GM19099 (cell line): ENCODE measurements around the gene OSBPL3.

Experiments used
- POLR2A ChIP-seq: IDR thresholded peaks from 3 replicates; pipeline ENCODE4 v1.6.1; 2011; ENCODE audit warnings: low read depth; ENCODE audit not compliant: insufficient read length; ENCODE audit errors: extremely low read depth

OSBPL3 gene

DNA sequence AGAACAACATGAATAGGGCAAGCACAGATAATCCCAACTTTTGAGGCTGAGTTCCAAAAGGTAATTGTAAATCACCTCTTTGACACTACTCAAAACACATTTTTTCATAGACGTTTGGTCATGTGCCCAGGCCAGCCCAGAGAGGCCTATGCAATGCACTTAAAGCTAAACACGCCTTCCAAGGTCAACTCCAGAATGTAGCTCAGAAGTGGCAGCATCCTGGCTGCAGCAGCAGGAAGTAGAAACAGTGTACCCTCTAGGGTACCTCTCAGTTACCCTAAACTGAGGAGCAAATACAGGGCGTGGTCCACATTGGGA, 58.7 kb downstream of the OSBPL3 start:
- no peak for TF ChIP-seq POLR2A

DNA sequence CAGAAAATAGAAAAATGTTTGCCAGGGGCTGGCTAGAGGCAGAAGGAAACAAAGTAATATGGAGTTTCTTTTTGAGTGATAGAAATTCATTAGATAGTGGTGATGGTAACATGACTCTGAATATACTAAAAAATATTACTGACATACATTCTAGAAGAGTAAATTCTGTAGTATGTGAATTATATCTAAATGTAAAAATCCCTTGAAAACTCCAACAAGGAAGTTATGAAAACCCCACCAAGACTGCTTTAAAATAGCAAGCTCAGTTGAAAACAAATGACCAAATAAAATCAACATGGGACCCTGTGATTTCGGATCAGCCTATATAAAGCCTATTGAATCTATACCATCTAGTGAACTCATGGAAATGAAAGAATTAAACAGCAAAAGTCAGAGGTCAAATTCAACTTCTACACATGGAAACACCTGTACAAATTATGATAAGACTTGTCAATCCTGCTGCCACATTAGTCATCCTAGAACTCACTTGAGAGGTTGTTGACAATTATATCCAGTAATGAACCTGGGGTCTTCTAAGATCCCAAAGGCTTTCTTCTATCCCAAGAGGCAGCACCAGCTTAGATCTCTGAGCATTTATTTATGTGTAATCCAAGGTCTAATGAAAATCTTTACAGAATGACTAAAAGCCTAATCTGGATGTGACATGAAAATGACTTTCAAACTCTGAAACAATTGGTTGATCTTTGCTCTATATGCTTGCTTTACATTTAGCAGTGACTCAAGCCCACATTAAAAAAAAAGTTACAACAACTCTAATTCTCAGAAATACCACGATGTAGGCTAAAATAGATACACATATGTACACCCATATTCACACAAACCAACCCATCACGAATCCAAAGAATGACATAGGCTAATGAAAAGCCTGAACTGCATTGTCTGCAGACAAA, 59.3 kb downstream of the OSBPL3 start:
- TF ChIP-seq POLR2A, result no peak

DNA sequence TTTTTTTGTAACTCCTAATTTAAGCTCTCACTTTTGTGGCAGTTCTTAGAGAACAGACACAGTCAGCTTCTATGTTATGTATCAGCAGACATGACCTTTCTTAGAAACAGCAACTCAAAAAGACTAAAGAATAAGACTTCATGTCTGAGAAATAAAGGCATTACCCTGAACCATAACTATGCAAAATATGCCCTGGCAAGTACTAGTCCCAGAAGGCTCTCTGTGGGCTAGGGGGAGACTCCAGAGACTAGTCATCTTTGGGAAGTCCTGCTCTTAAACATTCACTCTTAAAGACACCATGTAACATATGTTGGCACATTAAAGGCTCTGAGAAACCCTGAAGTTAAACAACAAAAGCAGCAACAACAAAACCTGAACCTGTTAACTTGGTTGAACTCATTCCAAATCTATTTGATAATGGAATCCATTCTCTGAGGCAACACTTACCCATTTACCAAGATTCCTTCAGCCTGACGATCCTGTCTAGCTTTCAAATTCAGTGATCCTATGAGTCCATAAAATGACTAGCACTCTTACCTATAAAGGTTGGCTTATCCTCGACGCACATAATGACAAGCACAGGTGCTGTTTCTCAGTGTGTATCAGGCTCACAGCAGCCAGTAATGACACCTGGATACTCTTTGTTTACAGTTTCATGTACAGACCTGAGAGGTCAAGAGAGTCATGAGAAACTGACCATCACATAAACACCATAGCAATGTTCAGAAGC, 62.3 kb downstream of the OSBPL3 start:
- no peak for TF ChIP-seq POLR2A

DNA sequence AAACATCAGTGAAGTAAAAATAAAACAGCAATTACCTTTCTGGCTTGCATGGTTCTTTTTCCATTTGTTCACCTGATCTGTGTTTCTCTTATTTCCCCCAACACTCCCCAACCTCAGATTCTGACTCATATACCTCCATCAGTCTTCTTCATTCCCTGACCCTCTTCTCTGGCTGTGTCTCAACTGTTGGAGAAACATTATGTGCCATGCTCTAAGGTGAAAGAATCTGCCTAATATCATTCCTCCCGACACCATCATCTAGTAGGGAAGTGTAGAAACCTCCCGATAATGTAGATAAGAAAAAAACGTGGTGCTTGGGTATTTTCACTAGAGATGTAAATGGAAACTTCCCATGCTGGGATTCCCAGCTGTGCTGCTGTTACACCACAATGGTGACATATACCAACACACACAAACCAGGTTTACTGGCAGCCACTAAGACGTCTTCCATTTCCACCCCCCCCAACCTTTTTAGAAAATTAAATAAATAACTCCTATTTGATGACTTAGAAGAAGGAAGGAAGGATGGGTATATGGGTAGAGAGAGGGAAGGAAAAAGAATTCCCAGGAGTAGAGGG, 63.4 kb downstream of the OSBPL3 start:
- TF ChIP-seq POLR2A, result no peak

DNA sequence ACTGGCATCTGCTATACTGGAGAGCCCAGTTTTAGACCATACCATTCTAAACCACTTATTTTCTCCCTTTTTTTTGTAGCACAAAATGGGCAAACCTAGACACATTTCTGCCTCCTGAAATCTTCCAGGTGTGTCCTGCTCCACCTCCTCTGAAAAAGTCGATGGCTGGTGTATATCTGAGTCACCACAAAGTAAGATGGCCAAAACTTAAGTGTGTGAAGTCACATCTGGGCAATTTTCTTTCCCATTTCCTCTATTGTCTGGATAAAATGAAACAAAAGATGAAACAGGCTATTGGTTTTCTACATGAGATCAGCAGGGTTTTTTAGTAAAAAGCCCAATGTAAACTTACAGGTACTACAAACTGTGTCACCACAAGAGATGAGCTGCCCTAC, 65.5 kb downstream of the OSBPL3 start:
- no peak for TF ChIP-seq POLR2A

DNA sequence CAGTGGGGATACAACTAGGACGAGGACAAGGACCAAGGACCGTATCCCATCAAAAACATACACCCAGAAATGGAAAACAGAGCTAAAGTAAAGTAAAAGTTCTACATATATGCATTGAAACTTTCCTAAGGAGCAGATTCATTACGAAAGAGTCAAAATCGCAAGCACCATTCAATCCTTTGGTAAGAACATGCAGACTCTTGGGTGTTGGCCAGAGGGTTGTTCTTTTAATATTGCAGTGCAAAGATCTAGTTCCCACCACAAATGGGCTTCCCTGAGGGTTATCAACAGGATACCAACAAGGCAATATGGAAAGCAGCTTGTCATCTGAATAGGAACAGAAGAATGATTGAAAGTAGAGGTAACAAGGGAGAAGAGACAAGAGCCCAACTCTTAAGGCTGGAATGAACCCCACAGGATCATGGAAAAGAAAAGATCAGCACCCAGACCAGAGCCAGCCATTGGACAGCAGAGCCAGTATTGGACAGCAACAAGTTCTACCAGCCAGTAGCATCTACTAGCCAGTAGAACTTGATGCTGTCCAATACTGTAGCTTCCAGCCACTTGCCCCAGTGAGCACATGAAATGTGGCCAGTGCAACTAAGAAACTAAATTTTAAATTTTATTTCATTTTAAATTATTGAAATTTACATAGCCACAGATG, 66.0 kb downstream of the OSBPL3 start:
- TF ChIP-seq POLR2A, result no peak

DNA sequence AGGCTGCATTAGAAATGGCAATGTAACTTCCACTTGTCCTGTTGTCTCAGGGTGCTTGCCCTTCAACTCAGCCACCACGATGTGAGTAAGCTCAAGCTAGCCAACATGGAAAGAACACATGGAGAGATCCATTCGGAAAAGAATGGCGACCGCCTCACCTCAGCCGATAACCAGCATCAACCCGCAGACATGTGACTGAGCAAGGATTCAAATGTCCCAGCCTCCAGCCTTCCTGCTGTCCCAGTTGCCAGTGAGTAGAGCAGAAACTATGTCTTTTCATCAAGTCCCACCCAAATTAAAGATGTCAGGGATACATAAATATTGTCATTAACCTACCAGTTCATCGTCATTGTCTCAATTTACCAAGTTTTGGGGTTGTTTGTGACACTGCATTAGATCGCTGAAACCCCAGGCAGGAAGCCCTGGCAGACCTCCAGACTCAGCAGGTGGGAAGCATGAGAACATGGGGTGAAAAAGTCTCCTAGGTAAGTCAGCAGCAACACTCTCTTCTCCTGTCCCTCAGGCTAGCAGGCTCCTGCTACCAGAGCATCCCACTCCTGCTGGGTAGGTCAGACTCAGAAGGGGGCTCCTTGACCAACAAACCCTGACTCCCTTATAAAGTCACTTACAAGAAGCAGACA, 67.0 kb downstream of the OSBPL3 start:
- TF ChIP-seq POLR2A, result no peak

DNA sequence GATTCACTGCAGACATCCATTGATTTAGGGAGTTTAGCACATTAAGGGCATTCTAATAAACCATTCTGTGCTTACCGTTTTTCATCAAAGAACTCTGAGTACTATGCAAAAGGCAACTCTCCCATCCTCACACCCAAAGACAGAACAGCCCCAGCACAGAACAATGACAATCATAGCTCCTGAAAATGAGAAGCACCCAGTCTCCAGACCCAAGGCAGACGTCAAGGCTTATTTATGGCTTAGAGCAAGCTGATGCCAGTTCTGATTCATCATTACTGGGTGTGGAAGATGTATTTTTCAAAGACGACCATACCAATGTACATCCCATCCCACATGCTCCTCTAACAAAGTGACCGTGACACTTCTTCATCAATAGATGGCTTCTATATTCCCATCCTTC, 67.6 kb downstream of the OSBPL3 start:
- TF ChIP-seq POLR2A, result no peak

DNA sequence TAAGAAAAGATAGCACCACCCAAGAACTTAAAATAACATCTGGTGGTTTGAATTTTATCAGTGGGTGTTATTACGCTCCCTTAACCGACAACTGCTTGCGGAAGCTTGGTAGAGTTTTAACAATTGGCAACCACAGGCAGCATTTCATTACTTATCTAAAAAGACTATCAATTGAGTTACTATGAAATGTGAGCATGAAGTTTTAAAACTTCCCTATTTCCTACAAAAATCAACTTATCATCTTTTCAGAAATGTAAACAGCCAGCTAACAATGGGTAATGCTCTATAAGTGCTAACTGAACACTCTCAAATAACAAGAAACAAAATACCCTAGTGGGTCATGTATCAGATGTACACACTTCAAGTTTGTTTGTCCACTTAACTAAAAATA, 68.8 kb downstream of the OSBPL3 start:
- TF ChIP-seq POLR2A, result no peak

DNA sequence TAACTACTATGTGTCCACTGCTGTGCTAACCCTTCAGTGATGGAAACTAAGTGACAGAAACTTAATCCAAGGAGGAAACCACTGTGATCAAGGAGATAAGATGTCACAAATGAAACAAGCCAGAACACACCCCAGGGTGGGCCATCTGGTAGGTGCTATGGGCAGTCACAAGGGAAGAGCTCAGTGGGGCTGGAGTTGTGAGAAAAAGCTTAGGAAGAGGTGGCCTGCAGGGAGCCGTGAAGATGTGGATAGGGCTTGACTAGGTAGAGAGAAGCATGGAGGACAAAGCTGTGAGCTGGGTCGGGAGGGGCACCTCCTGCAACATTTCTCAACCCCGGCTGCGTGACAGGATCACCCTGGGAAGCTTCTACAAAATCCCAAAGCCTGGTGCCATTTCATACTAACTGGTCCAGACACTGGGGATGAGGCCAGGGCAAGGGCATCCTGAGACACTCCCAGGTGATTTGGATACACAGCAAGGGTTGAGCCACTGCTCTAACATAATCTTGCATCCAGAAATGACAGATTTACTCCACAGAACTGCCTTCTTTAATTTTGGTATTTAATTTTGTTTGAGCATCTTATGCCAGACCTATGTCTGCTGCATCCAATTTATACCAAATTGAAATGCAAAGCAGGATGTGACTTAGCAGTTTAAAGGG, 69.3 kb downstream of the OSBPL3 start:
- peak; percentile 9 for TF ChIP-seq POLR2A

DNA sequence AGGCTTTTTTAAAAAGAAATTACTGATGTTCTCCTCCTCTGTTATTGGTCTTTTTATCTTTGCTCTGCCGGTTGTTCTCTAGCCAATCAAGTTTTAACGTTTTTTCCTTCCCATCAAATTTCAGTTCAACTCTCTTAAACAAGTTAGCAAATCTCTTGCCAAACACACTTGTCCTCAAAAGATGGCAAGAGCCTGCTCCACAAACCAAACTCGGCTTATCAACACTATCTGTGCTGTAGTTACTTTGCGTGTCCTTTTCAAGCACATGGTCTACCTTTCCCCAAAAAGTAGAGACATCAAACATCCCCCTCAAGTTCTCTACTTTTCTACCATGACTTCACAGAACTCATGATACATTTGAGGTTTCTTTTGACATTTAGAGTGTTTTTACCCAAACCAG, 71.3 kb downstream of the OSBPL3 start:
- no peak for TF ChIP-seq POLR2A

DNA sequence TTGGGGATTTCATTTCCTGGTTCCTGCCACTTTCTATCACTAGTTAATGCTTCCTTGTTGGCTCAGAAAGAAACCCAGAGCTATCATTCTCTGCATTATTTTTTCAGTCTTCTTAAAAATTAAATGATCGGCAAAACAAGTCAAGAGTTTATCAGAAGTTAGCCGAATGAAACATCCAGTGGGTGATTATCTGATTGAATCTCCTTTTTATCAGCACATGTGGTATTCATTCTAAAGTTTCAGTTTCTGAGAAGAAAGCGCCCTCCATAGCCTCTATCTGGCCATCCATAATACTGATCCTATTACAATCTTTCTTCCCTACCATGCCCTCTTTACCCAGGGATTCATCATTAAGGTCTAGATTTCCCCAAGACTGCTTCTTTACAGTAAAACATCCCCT, 71.8 kb downstream of the OSBPL3 start:
- TF ChIP-seq POLR2A, result no peak

DNA sequence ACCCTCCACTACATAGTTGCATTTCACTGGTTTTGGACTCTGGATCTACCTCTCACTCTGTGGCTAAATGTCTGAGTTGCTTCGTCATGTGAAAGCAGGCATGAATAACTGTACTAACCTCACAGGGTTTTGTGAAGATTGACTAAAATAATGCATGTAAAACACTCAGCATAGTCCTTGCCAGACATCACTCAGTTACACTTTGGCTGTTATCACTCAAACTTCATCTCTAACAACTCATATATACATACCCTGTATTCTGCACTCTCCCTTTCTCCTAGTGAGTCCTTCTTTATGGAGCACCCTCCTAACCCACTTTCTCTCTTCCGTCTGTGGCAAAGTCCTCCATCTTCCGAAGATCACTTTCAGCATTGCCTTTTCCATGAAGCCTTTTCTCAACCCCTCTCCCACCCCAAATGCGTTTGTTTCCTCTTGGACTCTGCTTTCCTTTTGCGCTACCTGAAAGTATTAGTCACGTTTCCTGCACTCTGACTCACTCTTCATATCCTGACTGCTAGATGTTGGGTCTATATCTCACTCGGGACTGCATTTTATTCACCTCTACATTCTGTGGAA, 72.6 kb downstream of the OSBPL3 start:
- no peak for TF ChIP-seq POLR2A
